ENCODE measurements around the gene NOL7.

GRCh38 chr6:13662651-13663334 is 47.7 kb downstream of the NOL7 start:
- TF ChIP-seq CTCF (IDR thresholded peaks at IDR 0.05 in 4 of 5, conservative IDR thresholded peaks at IDR 0.05 in 1 of 5): no peak
- no peak for TF ChIP-seq POLR2A (IDR thresholded peaks at IDR 0.05)

All from gastrocnemius medialis (tissue), 4 donors.